ENCODE data around the gene VCPKMT.

DNA sequence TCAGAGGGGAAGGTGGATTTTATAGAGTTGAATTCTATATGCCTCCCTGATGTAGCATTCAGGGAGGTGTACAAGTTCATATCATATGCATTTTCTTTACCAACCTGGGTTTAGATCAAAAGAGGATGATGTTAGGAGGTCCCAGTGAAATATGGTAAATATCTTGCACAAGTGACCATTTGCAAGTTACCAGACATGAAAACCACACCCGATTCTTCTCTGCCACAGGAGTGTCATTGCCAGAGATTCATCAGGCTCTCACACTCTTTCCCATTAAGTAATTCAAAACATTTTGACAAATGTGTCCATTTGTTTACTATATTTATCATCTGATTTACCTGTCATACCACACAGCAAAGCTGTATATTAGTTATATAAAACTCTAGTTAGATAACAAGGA, 44.0 kb downstream of the VCPKMT start:
- TF ChIP-seq, protein P1, sequence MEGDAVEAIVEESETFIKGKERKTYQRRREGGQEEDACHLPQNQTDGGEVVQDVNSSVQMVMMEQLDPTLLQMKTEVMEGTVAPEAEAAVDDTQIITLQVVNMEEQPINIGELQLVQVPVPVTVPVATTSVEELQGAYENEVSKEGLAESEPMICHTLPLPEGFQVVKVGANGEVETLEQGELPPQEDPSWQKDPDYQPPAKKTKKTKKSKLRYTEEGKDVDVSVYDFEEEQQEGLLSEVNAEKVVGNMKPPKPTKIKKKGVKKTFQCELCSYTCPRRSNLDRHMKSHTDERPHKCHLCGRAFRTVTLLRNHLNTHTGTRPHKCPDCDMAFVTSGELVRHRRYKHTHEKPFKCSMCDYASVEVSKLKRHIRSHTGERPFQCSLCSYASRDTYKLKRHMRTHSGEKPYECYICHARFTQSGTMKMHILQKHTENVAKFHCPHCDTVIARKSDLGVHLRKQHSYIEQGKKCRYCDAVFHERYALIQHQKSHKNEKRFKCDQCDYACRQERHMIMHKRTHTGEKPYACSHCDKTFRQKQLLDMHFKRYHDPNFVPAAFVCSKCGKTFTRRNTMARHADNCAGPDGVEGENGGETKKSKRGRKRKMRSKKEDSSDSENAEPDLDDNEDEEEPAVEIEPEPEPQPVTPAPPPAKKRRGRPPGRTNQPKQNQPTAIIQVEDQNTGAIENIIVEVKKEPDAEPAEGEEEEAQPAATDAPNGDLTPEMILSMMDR (IDR thresholded peaks at IDR 0.05) = no peak
- no peak for TF ChIP-seq EP300 (IDR thresholded peaks at IDR 0.05)

Measured in tibial nerve (tissue), 4 donors.